Liver (tissue), 9 donors: ENCODE results near the gene MECP2. TPM values are rescaled to one million over a fixed set of nuclear protein-coding genes. Genes with fewer than 3 reads are reported as not detected.
A peak's percentile ranks its signal among the peaks of the same experiment; 100 is the strongest.

Experiments used
- DNase-seq: peaks from one replicate; pipeline ENCODE4 v3.0.0-alpha.2; 2017; ENCODE audit warnings: low spot score
- H3K27ac ChIP-seq, 2 donors: one replicate each; pipeline ENCODE4 v1.7.0; 2013; ENCODE audit warnings: inconsistent platforms in 2 of 2, low read length in 2 of 2, control low read depth in 1 of 2, low read depth in 1 of 2, mild to moderate bottlenecking in 1 of 2
- H3K27me3 ChIP-seq, 4 donors: one replicate each; pipeline versions ENCODE4 v1.6.1 to v1.7.0; 2013; ENCODE audit warnings: low read length in 3 of 4, inconsistent platforms in 1 of 4, mild to moderate bottlenecking in 1 of 4, moderate library complexity in 1 of 4; ENCODE audit not compliant: control insufficient read depth in 4 of 4, insufficient read depth in 4 of 4
- H3K36me3 ChIP-seq, 4 donors: one replicate each; pipeline versions ENCODE4 v1.6.1 to v1.7.0; 2013; ENCODE audit warnings: low read length in 3 of 4, mild to moderate bottlenecking in 3 of 4, low read depth in 1 of 4, moderate library complexity in 1 of 4; ENCODE audit not compliant: control insufficient read depth in 4 of 4, insufficient read depth in 3 of 4
- H3K4me1 ChIP-seq, 4 donors: one replicate each; pipeline versions ENCODE4 v1.6.1 to v1.7.0; 2013; ENCODE audit warnings: low read length in 3 of 4, mild to moderate bottlenecking in 3 of 4, moderate library complexity in 1 of 4; ENCODE audit not compliant: control insufficient read depth in 4 of 4, insufficient read depth in 4 of 4
- H3K4me3 ChIP-seq, 3 donors: one replicate each; pipeline versions ENCODE4 v1.6.1 to v1.7.0; 2013; ENCODE audit warnings: low read length in 3 of 3, control low read depth in 1 of 3, low read depth in 1 of 3, mild to moderate bottlenecking in 1 of 3
- H3K9ac ChIP-seq, 2 donors: one replicate each; pipeline ENCODE4 v1.7.0; 2013; ENCODE audit warnings: low read length in 2 of 2, mild to moderate bottlenecking in 2 of 2, moderate library complexity in 2 of 2, control low read depth in 1 of 2, low read depth in 1 of 2
- H3K9me3 ChIP-seq, 4 donors: one replicate each; pipeline versions ENCODE4 v1.6.1 to v1.7.0; 2013; ENCODE audit warnings: low read length in 3 of 4; ENCODE audit not compliant: control insufficient read depth in 4 of 4
- FOXA1 ChIP-seq: IDR thresholded peaks from 2 replicates; pipeline ENCODE4 v1.6.1; 2016; ENCODE audit warnings: antibody characterized with exemption
- FOXA2 ChIP-seq: IDR thresholded peaks from 2 replicates; pipeline ENCODE4 v1.6.1; 2016; ENCODE audit warnings: antibody characterized with exemption
- GABPA ChIP-seq, 2 donors: IDR thresholded peaks in 1 of 2; conservative IDR thresholded peaks in 1 of 2; 2 replicates each; pipeline ENCODE4 v1.6.1; 2016; ENCODE audit warnings: antibody characterized with exemption in 2 of 2, mild to moderate bottlenecking in 1 of 2, moderate library complexity in 1 of 2
- JUND ChIP-seq, 2 donors: IDR thresholded peaks; 2 replicates each; pipeline ENCODE4 v1.6.1; 2016; ENCODE audit warnings: antibody characterized with exemption in 2 of 2
- RAD21 ChIP-seq, 2 donors: IDR thresholded peaks; 2 replicates each; pipeline ENCODE4 v1.6.1; 2016; ENCODE audit warnings: antibody characterized with exemption in 2 of 2, mild to moderate bottlenecking in 2 of 2
- RXRA ChIP-seq, 2 donors: IDR thresholded peaks; 2 replicates each; pipeline ENCODE4 v1.6.1; 2017 to 2018; ENCODE audit warnings: antibody characterized with exemption in 2 of 2, mild to moderate bottlenecking in 1 of 2
- SP1 ChIP-seq: IDR thresholded peaks from 2 replicates; pipeline ENCODE4 v1.6.1; 2018; ENCODE audit warnings: antibody characterized with exemption, mild to moderate bottlenecking
- TAF1 ChIP-seq: conservative IDR thresholded peaks from 2 replicates; pipeline ENCODE4 v1.6.1; 2016; ENCODE audit warnings: antibody characterized with exemption, mild to moderate bottlenecking
- YY1 ChIP-seq: IDR thresholded peaks from 2 replicates; pipeline ENCODE4 v1.6.1; 2016; ENCODE audit warnings: antibody characterized with exemption, mild to moderate bottlenecking
- WGBS: extraction: QIAGEN DNeasy Blood & Tissue Kit; methylation state at CpG from one replicate; pipeline ENCODE4 v1.1.7; 2013; 5-methylcytosine and 5-hydroxymethylcytosine counted together
- polyA plus RNA-seq, 2 donors: library from polyadenylated mRNA; stranded (reverse) in 1 of 2; unstranded in 1 of 2; fragments of 200-250 nt in 1 of 2; fragments of >200 nt in 1 of 2; fragmentation: Nextera tagmentation in 1 of 2; extraction: Ambion mirVana in 1 of 2; gene quantifications; one replicate each; pipeline versions ENCODE4 v1.2.1 to v1.2.3, GENCODE V29; 2013 to 2015
- total RNA-seq, 2 donors: library from RNA; depleted of rRNA; stranded (reverse); fragments of >200 nt; gene quantifications; one replicate each; pipeline ENCODE4 v1.2.3, GENCODE V29; 2014
- TF ChIP-seq, protein P1 (sequence below): IDR thresholded peaks from 2 replicates; pipeline ENCODE4 v1.6.1; 2016; ENCODE audit warnings: antibody characterized with exemption
- TF ChIP-seq, protein P2 (sequence below): fragments of 150-350 bp; IDR thresholded peaks from 2 replicates; pipeline ENCODE4 v1.5.1; 2017; ENCODE audit warnings: improper control_type of control experiment, low read depth, low read length; ENCODE audit not compliant: missing input control
- TF ChIP-seq, protein P3 (sequence below): IDR thresholded peaks from 2 replicates; pipeline ENCODE4 v1.6.1; 2016; ENCODE audit warnings: antibody characterized with exemption
- TF ChIP-seq, protein P4 (sequence below): IDR thresholded peaks from 2 replicates; pipeline ENCODE4 v1.6.1; 2016; ENCODE audit warnings: antibody characterized with exemption, mild to moderate bottlenecking
- TF ChIP-seq, protein P5 (sequence below): IDR thresholded peaks from 2 replicates; pipeline ENCODE4 v1.6.1; 2016; ENCODE audit warnings: antibody characterized with exemption
- donor health status: healthy.
- donor health status: healthy.
- donor health status: healthy.
- donor health status: healthy.
- donor health status: healthy.

MECP2 gene
- total and polyA plus RNA-seq, 4 donors, result 6.9 to 22.0 (median 10.0) TPM

DNA sequence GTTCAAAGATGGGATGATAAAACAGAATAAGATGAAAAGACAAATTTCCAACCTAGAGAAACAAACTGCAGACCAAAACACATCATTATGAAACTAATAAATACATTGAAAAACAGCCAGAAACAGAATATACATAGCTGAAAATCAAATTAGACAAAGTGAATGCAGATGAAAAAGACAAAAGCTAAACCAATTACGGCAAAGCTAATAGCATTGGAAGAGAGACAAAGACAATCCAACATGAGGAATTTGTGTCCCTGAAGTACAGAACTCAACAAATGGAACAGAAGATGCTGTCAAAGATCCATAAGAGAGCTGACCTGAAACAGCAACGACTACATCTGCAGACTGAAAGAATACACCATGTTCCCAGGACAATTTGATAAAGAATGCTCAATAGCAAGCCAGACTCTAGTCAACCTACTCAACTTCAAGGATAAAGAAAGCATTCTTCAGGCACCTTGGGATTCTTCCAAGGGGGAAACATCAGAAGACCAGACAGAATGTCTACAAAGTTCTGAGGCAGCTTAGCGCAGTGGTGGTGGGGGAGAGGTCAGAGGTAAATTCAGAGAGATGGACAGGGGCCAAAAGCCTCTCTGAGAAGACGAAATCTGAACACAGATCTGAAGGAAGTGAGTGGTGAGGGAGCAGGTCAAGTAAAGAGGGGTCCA lies 50.4 kb downstream of the MECP2 start:
- Histone ChIP-seq H3K36me3 (no peaks in the 10 kb centered on the region), H3K27me3 (no peaks in the 10 kb centered on the region), H3K4me1 (peaks cover 7 to 26% (median 21%) of the 10 kb centered on the region in 4 donors), H3K27ac (peak overlapping the region in 1 of 2 donors; percentile 54), H3K9me3 (no peaks in the 10 kb centered on the region), H3K9ac (no peak overlapping the region), H3K4me3 (no peak overlapping the region)
- TF ChIP-seq, protein P1, sequence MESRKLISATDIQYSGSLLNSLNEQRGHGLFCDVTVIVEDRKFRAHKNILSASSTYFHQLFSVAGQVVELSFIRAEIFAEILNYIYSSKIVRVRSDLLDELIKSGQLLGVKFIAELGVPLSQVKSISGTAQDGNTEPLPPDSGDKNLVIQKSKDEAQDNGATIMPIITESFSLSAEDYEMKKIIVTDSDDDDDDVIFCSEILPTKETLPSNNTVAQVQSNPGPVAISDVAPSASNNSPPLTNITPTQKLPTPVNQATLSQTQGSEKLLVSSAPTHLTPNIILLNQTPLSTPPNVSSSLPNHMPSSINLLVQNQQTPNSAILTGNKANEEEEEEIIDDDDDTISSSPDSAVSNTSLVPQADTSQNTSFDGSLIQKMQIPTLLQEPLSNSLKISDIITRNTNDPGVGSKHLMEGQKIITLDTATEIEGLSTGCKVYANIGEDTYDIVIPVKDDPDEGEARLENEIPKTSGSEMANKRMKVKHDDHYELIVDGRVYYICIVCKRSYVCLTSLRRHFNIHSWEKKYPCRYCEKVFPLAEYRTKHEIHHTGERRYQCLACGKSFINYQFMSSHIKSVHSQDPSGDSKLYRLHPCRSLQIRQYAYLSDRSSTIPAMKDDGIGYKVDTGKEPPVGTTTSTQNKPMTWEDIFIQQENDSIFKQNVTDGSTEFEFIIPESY, result no peak
- TF ChIP-seq SP1, result no peak
- TF ChIP-seq, protein P2, sequence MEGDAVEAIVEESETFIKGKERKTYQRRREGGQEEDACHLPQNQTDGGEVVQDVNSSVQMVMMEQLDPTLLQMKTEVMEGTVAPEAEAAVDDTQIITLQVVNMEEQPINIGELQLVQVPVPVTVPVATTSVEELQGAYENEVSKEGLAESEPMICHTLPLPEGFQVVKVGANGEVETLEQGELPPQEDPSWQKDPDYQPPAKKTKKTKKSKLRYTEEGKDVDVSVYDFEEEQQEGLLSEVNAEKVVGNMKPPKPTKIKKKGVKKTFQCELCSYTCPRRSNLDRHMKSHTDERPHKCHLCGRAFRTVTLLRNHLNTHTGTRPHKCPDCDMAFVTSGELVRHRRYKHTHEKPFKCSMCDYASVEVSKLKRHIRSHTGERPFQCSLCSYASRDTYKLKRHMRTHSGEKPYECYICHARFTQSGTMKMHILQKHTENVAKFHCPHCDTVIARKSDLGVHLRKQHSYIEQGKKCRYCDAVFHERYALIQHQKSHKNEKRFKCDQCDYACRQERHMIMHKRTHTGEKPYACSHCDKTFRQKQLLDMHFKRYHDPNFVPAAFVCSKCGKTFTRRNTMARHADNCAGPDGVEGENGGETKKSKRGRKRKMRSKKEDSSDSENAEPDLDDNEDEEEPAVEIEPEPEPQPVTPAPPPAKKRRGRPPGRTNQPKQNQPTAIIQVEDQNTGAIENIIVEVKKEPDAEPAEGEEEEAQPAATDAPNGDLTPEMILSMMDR, result no peak
- TF ChIP-seq RAD21 (IDR thresholded peaks at IDR 0.05), result no peak
- no peak for TF ChIP-seq FOXA2
- TF ChIP-seq TAF1, result no peak
- TF ChIP-seq GABPA (IDR thresholded peaks at IDR 0.05 in 1 of 2, conservative IDR thresholded peaks at IDR 0.05 in 1 of 2), result no peak
- no peak for TF ChIP-seq JUND (IDR thresholded peaks at IDR 0.05)
- TF ChIP-seq RXRA (IDR thresholded peaks at IDR 0.05), result no peak
- WGBS, result 73% methylated on average over 4 of the region's 4 CpGs
- no peak for DNase-seq

DNA sequence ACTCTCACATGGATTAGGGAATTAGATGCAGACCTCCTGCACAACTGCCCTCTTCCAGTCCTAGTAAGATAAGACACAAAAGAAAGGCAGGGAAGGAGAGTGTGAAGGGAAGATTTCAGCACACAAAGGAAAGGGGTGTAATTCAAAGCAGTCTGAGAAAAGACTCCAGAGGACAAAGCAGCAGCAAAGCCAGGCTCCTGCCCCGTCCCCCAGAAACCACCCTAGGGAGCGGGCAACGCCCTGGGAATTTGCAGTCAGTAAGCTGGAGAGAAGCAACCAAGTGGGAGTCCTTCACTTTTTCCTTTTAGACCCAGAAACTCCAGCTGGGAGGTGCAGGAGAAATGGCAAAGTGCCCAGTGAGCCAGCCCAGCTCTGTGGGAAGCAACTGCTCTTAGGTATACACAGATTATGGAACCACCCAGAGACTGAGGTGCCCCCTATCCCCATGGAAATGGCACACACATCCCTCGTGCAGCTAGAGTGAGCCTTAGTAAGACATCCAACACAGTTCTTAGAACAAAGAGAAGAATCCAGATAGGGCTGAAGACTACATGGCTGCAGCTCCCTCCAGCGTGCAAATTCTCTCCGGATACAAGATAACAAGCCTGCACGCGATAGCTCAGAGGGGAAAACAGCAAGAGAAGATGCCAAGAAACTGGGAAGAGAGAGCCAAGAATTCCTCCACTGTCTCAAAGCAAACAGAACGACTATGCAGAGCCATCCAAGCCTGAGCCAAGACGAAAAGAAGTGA lies 51.3 kb downstream of the MECP2 start:
- H3K36me3 ChIP-seq, result no peaks in the 10 kb centered on the region
- H3K27me3 ChIP-seq, result no peaks in the 10 kb centered on the region
- no peak for DNase-seq
- TF ChIP-seq RAD21 (IDR thresholded peaks at IDR 0.05) (peak; percentile 32 to 35), YY1 (no peak)
- H3K9me3 ChIP-seq, result no peaks in the 10 kb centered on the region
- H3K4me3 ChIP-seq, result no peak overlapping the region
- WGBS, result 67% methylated on average over 10 of the region's 10 CpGs
- H3K4me1 ChIP-seq, result peaks cover 7 to 26% (median 19%) of the 10 kb centered on the region in 4 donors
- peak overlapping the region in 1 of 2 donors; percentile 7 for H3K27ac ChIP-seq
- no peak overlapping the region for H3K9ac ChIP-seq

DNA sequence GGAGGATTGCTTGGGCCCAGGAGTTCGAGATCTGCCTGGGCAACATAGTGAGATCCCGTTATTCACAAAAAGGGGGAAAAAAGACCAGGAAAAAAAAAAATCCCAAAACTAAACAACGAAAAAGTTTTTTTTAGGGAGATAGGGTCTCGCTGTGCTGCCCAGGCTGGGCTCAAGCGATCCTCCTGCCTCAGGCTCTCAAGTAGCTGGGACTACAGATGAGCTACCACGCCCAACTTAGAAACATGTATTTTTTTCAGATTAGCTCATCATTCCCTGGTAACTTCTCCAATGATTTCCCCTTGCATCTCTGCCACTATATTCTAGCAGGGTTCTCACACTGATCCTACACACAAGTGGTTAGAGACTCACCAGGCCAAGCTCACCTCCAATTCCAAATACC lies 53.4 kb downstream of the MECP2 start:
- DNase-seq, result no peak
- Histone ChIP-seq H3K9me3 (no peaks in the 10 kb centered on the region), H3K36me3 (no peaks in the 10 kb centered on the region), H3K9ac (no peak overlapping the region), H3K4me3 (no peak overlapping the region), H3K4me1 (peaks cover 1 to 13% (median 6%) of the 10 kb centered on the region in 4 donors), H3K27me3 (no peaks in the 10 kb centered on the region), H3K27ac (no peak overlapping the region)
- 97% methylated on average over 6 of the region's 6 CpGs for WGBS
- TF ChIP-seq, protein P3, sequence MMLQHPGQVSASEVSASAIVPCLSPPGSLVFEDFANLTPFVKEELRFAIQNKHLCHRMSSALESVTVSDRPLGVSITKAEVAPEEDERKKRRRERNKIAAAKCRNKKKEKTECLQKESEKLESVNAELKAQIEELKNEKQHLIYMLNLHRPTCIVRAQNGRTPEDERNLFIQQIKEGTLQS, result no peak
- TF ChIP-seq, protein P2, result no peak
- TF ChIP-seq RAD21 (IDR thresholded peaks at IDR 0.05) (no peak), FOXA1 (no peak), YY1 (no peak)
- TF ChIP-seq, protein P4, sequence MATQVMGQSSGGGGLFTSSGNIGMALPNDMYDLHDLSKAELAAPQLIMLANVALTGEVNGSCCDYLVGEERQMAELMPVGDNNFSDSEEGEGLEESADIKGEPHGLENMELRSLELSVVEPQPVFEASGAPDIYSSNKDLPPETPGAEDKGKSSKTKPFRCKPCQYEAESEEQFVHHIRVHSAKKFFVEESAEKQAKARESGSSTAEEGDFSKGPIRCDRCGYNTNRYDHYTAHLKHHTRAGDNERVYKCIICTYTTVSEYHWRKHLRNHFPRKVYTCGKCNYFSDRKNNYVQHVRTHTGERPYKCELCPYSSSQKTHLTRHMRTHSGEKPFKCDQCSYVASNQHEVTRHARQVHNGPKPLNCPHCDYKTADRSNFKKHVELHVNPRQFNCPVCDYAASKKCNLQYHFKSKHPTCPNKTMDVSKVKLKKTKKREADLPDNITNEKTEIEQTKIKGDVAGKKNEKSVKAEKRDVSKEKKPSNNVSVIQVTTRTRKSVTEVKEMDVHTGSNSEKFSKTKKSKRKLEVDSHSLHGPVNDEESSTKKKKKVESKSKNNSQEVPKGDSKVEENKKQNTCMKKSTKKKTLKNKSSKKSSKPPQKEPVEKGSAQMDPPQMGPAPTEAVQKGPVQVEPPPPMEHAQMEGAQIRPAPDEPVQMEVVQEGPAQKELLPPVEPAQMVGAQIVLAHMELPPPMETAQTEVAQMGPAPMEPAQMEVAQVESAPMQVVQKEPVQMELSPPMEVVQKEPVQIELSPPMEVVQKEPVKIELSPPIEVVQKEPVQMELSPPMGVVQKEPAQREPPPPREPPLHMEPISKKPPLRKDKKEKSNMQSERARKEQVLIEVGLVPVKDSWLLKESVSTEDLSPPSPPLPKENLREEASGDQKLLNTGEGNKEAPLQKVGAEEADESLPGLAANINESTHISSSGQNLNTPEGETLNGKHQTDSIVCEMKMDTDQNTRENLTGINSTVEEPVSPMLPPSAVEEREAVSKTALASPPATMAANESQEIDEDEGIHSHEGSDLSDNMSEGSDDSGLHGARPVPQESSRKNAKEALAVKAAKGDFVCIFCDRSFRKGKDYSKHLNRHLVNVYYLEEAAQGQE, result no peak
- TF ChIP-seq, protein P5, sequence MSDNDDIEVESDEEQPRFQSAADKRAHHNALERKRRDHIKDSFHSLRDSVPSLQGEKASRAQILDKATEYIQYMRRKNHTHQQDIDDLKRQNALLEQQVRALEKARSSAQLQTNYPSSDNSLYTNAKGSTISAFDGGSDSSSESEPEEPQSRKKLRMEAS, result no peak
